Measurements from ENCODE around the gene AVP.

- TF ChIP-seq CTCF (CRISPR knock-in tag; IDR thresholded peaks at IDR 0.05) (no peak), BHLHE40 (IDR thresholded peaks at IDR 0.05; ENCODE audit: low read length) (no peak), ZNF549 (CRISPR knock-in tag; IDR thresholded peaks at IDR 0.05) (no peak), MEIS2 (CRISPR knock-in tag; IDR thresholded peaks at IDR 0.05) (no peak), FOSL2 (CRISPR knock-in tag; IDR thresholded peaks at IDR 0.05) (no peak), ASH2L (IDR thresholded peaks at IDR 0.05; ENCODE audit: insufficient read length, low read depth, low read length) (no peak), MYNN (CRISPR knock-in tag; IDR thresholded peaks at IDR 0.05; ENCODE audit: low read depth) (no peak), IKZF4 (CRISPR knock-in tag; IDR thresholded peaks at IDR 0.05; ENCODE audit: borderline replicate concordance, low read depth, not compliant biosample characterization) (no peak), ZBTB4 (CRISPR knock-in tag; IDR thresholded peaks at IDR 0.05; ENCODE audit: borderline replicate concordance) (no peak), NR2F6 (IDR thresholded peaks at IDR 0.05) (no peak), NR2F6 (CRISPR knock-in tag; IDR thresholded peaks at IDR 0.05) (no peak), ZFP36L1 (CRISPR knock-in tag; IDR thresholded peaks at IDR 0.05) (no peak), POLR2A (IDR thresholded peaks at IDR 0.05; ENCODE audit: insufficient read depth in 1 of 2, low read depth in 2 of 2, low read length in 2 of 2) (no peak)
These were observed 6.0 kb upstream of the AVP start for GRCh38 chr20:3090565-3090964.

Data from HepG2 (cell line).